ENCODE measurements around the gene COMMD6. TPM values are rescaled to one million over a fixed set of nuclear protein-coding genes. Genes with fewer than 3 reads are reported as not detected.
A peak's percentile ranks its signal among the peaks of the same experiment; 100 is the strongest.

The COMMD6 gene
- total and polyA plus RNA-seq, 2 of the 13 experiments (the other 11 are each of a cell fraction or from before 2014, with no cell fraction given): 97.0 to 164 TPM

DNA sequence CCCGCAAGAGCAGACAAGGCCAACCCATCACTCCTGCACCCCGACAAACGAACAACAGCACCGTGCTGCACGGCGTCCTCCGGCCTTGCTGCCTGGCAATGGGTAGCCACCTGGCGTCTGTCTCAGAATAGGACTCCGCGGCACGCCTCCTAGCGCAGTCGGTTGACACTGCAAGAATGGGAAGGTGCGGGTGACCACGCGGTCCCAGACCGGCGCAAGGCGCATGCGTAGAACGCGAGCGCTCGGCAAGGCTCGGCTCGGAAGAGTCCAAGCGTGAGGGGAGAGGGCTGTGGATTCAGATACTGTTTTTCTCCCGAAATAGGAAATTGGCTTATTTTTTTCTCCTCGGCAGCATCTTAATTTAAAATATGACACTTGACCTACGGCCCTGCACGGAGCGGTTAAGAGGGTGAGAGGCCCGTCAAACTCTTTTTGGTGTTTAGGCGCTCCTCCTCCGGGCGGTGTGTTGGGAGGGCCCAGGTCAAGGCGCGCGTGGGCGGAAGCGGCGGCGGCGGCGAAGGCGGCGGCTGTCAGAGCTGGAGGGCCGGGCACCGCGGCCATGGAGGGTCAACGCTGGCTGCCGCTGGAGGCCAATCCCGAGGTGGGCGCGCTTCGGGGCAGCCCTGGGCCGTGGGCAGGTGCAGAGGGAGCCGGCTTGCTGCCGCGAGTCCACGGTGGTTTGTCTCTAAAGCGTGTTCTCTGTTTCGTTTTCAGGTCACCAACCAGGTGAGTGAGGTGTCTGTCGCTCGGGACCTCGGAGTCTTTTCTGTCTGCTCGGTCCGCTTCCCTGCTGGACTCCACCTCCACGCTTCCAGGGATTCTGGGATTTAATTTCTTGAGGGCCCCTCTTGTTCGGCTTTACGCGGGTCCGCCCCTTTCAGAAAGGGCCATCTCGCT, 11.9 kb upstream of the COMMD6 start, which contains the start of gene UCHL3 (continued):
- no peak for TF ChIP-seq CHCHD3 (CRISPR knock-in tag; IDR thresholded peaks at IDR 0.05)
- no peak for TF ChIP-seq SP4 (CRISPR knock-in tag; IDR thresholded peaks at IDR 0.05)
- TF ChIP-seq, protein P1, sequence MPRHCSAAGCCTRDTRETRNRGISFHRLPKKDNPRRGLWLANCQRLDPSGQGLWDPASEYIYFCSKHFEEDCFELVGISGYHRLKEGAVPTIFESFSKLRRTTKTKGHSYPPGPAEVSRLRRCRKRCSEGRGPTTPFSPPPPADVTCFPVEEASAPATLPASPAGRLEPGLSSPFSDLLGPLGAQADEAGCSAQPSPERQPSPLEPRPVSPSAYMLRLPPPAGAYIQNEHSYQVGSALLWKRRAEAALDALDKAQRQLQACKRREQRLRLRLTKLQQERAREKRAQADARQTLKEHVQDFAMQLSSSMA (CRISPR knock-in tag; IDR thresholded peaks at IDR 0.05): no peak
- peak; percentile 67; the same call in 1 of the 2 replicates for TF ChIP-seq HDAC2 (CRISPR knock-in tag; IDR thresholded peaks at IDR 0.05)
- TF ChIP-seq ZKSCAN5 (CRISPR knock-in tag; IDR thresholded peaks at IDR 0.05): no peak
- no peak for TF ChIP-seq ZNF3 (CRISPR knock-in tag; IDR thresholded peaks at IDR 0.05)
- TF ChIP-seq ZNF703 (CRISPR knock-in tag; IDR thresholded peaks at IDR 0.05; ENCODE audit: borderline replicate concordance): no peak
- no peak for TF ChIP-seq SOX6 (IDR thresholded peaks at IDR 0.05)
- no peak; the same call in none of the 2 replicates for TF ChIP-seq SOX6 (CRISPR knock-in tag; IDR thresholded peaks at IDR 0.05)
- TF ChIP-seq ZNF572 (CRISPR knock-in tag; IDR thresholded peaks at IDR 0.05): no peak
- no peak for TF ChIP-seq POLR2AphosphoS2 (IDR thresholded peaks at IDR 0.05; ENCODE audit: low read depth, low read length)
- TF ChIP-seq, protein P2, sequence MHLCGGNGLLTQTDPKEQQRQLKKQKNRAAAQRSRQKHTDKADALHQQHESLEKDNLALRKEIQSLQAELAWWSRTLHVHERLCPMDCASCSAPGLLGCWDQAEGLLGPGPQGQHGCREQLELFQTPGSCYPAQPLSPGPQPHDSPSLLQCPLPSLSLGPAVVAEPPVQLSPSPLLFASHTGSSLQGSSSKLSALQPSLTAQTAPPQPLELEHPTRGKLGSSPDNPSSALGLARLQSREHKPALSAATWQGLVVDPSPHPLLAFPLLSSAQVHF (CRISPR knock-in tag; IDR thresholded peaks at IDR 0.05): no peak
- TF ChIP-seq, protein P3, sequence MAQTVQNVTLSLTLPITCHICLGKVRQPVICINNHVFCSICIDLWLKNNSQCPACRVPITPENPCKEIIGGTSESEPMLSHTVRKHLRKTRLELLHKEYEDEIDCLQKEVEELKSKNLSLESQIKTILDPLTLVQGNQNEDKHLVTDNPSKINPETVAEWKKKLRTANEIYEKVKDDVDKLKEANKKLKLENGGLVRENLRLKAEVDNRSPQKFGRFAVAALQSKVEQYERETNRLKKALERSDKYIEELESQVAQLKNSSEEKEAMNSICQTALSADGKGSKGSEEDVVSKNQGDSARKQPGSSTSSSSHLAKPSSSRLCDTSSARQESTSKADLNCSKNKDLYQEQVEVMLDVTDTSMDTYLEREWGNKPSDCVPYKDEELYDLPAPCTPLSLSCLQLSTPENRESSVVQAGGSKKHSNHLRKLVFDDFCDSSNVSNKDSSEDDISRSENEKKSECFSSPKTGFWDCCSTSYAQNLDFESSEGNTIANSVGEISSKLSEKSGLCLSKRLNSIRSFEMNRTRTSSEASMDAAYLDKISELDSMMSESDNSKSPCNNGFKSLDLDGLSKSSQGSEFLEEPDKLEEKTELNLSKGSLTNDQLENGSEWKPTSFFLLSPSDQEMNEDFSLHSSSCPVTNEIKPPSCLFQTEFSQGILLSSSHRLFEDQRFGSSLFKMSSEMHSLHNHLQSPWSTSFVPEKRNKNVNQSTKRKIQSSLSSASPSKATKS (CRISPR knock-in tag; IDR thresholded peaks at IDR 0.05): no peak
- TF ChIP-seq ZBTB7B (CRISPR knock-in tag; IDR thresholded peaks at IDR 0.05): no peak
- TF ChIP-seq, protein P4, sequence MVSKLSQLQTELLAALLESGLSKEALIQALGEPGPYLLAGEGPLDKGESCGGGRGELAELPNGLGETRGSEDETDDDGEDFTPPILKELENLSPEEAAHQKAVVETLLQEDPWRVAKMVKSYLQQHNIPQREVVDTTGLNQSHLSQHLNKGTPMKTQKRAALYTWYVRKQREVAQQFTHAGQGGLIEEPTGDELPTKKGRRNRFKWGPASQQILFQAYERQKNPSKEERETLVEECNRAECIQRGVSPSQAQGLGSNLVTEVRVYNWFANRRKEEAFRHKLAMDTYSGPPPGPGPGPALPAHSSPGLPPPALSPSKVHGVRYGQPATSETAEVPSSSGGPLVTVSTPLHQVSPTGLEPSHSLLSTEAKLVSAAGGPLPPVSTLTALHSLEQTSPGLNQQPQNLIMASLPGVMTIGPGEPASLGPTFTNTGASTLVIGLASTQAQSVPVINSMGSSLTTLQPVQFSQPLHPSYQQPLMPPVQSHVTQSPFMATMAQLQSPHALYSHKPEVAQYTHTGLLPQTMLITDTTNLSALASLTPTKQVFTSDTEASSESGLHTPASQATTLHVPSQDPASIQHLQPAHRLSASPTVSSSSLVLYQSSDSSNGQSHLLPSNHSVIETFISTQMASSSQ (IDR thresholded peaks at IDR 0.05; ENCODE audit: low read depth): no peak
- TF ChIP-seq, protein P4 (CRISPR knock-in tag; IDR thresholded peaks at IDR 0.05; ENCODE audit: borderline replicate concordance): peak; percentile 13; the same call in 1 of the 2 replicates
- TF ChIP-seq TAF15 (IDR thresholded peaks at IDR 0.05; ENCODE audit: low read depth, low read length, poor library complexity, severe bottlenecking): no peak
- TF ChIP-seq HNRNPK (IDR thresholded peaks at IDR 0.05; ENCODE audit: low read depth, low read length, poor library complexity, severe bottlenecking): no peak
- peak; percentile 53; the same call in 1 of the 2 replicates for TF ChIP-seq FOXC1 (CRISPR knock-in tag; IDR thresholded peaks at IDR 0.05; ENCODE audit: borderline replicate concordance)
- TF ChIP-seq TARDBP (CRISPR knock-in tag; IDR thresholded peaks at IDR 0.05): peak; percentile 59
- TF ChIP-seq GLI4 (CRISPR knock-in tag; IDR thresholded peaks at IDR 0.05; ENCODE audit: borderline replicate concordance): no peak; the same call in 1 of the 2 replicates
- TF ChIP-seq ZBTB42 (CRISPR knock-in tag; IDR thresholded peaks at IDR 0.05): no peak
- TF ChIP-seq BORCS8-MEF2B (CRISPR knock-in tag; IDR thresholded peaks at IDR 0.05): peak; percentile 74

Data from HepG2 (cell line).